SK-N-MC (cell line): Measurements from ENCODE around the gene PHTF2.

Source experiments
- EZH2 ChIP-seq: fragments of 200-600 bp; sonication (generic); IDR thresholded peaks from one replicate; pipeline ENCODE4 v1.6.1; 2017; ENCODE audit warnings: antibody characterized with exemption
- FOXP2 ChIP-seq: optimal IDR thresholded peaks from 2 replicates; pipeline ENCODE3; 2011; ENCODE audit warnings: mild to moderate bottlenecking, moderate library complexity; ENCODE audit not compliant: insufficient read depth; ENCODE audit errors: extremely low read length, control extremely low read depth
- POLR2AphosphoS5 ChIP-seq: IDR thresholded peaks from 2 replicates; pipeline ENCODE4 v1.6.1; 2012; ENCODE audit warnings: mild to moderate bottlenecking, low read depth, low read length, borderline replicate concordance

- TF ChIP-seq EZH2 (no peak), POLR2AphosphoS5 (no peak), FOXP2 (no peak)
These were observed 25.2 kb downstream of the PHTF2 start for GRCh38 chr7:77823787-77824186.
